Prostate gland (tissue), 2 donors: ENCODE results near the gene CXCL13. TPM values are rescaled to one million over a fixed set of nuclear protein-coding genes. Genes with fewer than 3 reads are reported as not detected.
"Not testable (repeated sequence)": the region's sequence is repeated elsewhere in the genome, so short reads cannot be mapped to it uniquely, and the experiment has no call there.

Source experiments
- DNase-seq: peaks from one replicate; pipeline ENCODE4 v3.0.0-alpha.2; 2019; ENCODE audit warnings: low spot score
- H3K27ac ChIP-seq, 2 donors: fragments of 200-600 bp; sonication (generic); 2 replicates each; pipeline ENCODE4 v1.5.1; 2017 to 2019
- H3K27me3 ChIP-seq: fragments of 200-600 bp; sonication (generic); replicated peaks from 2 replicates; pipeline ENCODE4 v1.5.1; 2019; ENCODE audit not compliant: insufficient read depth
- H3K36me3 ChIP-seq, 2 donors: fragments of 200-600 bp; sonication (generic); 1 replicate in 1 of 2; 2 replicates in 1 of 2; pipeline versions ENCODE4 v1.5.1 to v1.8.1; 2017 to 2019
- H3K4me1 ChIP-seq: fragments of 200-600 bp; sonication (generic); replicated peaks from 2 replicates; pipeline ENCODE4 v1.5.1; 2019
- H3K4me3 ChIP-seq, 2 donors: fragments of 200-600 bp; sonication (generic); 2 replicates each; pipeline ENCODE4 v1.5.1; 2017 to 2019
- H3K9me3 ChIP-seq: fragments of 200-600 bp; sonication (generic); 2 replicates; pipeline ENCODE4 v1.5.1; 2017
- CTCF ChIP-seq, 4 experiments: fragments of 200-600 bp in 2 of 4; fragments of 450-650 bp in 2 of 4; sonication (generic) in 2 of 4; IDR thresholded peaks; 1 replicate in 3 of 4; 2 replicates in 1 of 4; pipeline ENCODE4 v1.5.1; 2016 to 2019; ENCODE audit warnings: antibody characterized with exemption in 4 of 4, mild to moderate bottlenecking in 2 of 4, moderate library complexity in 2 of 4
- POLR2A ChIP-seq: fragments of 450-650 bp; IDR thresholded peaks from one replicate; pipeline ENCODE4 v1.6.1; 2016; ENCODE audit warnings: antibody characterized with exemption, mild to moderate bottlenecking
- POLR2AphosphoS5 ChIP-seq: sonication (generic); formaldehyde crosslinking; IDR thresholded peaks from one replicate; pipeline ENCODE4 v1.6.1; 2017; ENCODE audit warnings: antibody characterized with exemption
- WGBS: methylation state at CpG from one replicate; pipeline ENCODE4 v1.1.5; 2018; 5-methylcytosine and 5-hydroxymethylcytosine counted together
- intact Hi-C: fragments of 100-400 bp; cut with DNase I; formaldehyde crosslinking; loops from one replicate; pipeline ENCODE4 v1.14.2; 2022
- total RNA-seq, 2 donors: library from RNA; depleted of rRNA; stranded (reverse); fragments of >200 nt; gene quantifications; one replicate each; pipeline ENCODE4 v1.1.0, GENCODE V29; 2016

Gene CXCL13
- total RNA-seq, 2 donors from 2014 or later = 1.4 to 3.1 TPM

GRCh38 chr4:77634132-77634785, 28.6 kb downstream of the CXCL13 start:
- H3K4me3 ChIP-seq = no peak overlapping the region
- no peak for DNase-seq
- H3K9me3 ChIP-seq = no peaks in the 10 kb centered on the region
- H3K27ac ChIP-seq = no peak overlapping the region
- no peak for TF ChIP-seq CTCF (IDR thresholded peaks at IDR 0.05)
- TF ChIP-seq POLR2AphosphoS5 = no peak
- no peak for TF ChIP-seq POLR2A
- intact Hi-C loops = no loop called here
- H3K4me1 ChIP-seq = no peaks in the 10 kb centered on the region
- no peaks in the 10 kb centered on the region for H3K36me3 ChIP-seq
- 76% methylated on average over 6 of the region's 6 CpGs for WGBS
- no peaks in the 10 kb centered on the region for H3K27me3 ChIP-seq

GRCh38 chr4:77635246-77635645, 29.6 kb downstream of the CXCL13 start:
- DNase-seq = no peak

GRCh38 chr4:77635876-77636275, 30.3 kb downstream of the CXCL13 start:
- TF ChIP-seq POLR2AphosphoS5 (no peak), POLR2A (no peak), CTCF (IDR thresholded peaks at IDR 0.05) (no peak)
- H3K9me3 ChIP-seq = no peaks in the 10 kb centered on the region
- no peak overlapping the region for H3K4me3 ChIP-seq
- intact Hi-C loops = no loop called here
- H3K27me3 ChIP-seq = no peaks in the 10 kb centered on the region
- H3K4me1 ChIP-seq = no peaks in the 10 kb centered on the region
- 57% methylated on average over 4 of the region's 4 CpGs for WGBS
- no peak for DNase-seq
- no peaks in the 10 kb centered on the region for H3K36me3 ChIP-seq
- H3K27ac ChIP-seq = peak overlapping the region in 1 of 2 donors; percentile 77

More at GRCh38 chr4:77635246-77635645, 29.6 kb downstream of the CXCL13 start:
- H3K4me1 ChIP-seq = no peaks in the 10 kb centered on the region
- intact Hi-C loops = no loop called here
- no peaks in the 10 kb centered on the region for H3K9me3 ChIP-seq
- no peak for TF ChIP-seq CTCF (IDR thresholded peaks at IDR 0.05)
- no peak for TF ChIP-seq POLR2AphosphoS5
- no peak for TF ChIP-seq POLR2A
- no peaks in the 10 kb centered on the region for H3K36me3 ChIP-seq
- no peak overlapping the region for H3K4me3 ChIP-seq
- WGBS = 93% methylated on average over 7 of the region's 7 CpGs
- H3K27ac ChIP-seq = no peak overlapping the region
- no peaks in the 10 kb centered on the region for H3K27me3 ChIP-seq

- Histone ChIP-seq H3K27me3 (no peaks in the 10 kb centered on the region), H3K27ac (peak overlapping the region in 1 of 2 donors; percentile 77), H3K4me1 (no peaks in the 10 kb centered on the region), H3K36me3 (no peaks in the 10 kb centered on the region), H3K4me3 (no peak overlapping the region), H3K9me3 (no peaks in the 10 kb centered on the region)
- TF ChIP-seq POLR2A = no peak
- TF ChIP-seq CTCF (IDR thresholded peaks at IDR 0.05) = no peak
- TF ChIP-seq POLR2AphosphoS5 = peak; percentile 93
- DNase-seq = peak; percentile 85
- intact Hi-C loops = no loop called here
- WGBS = 49% methylated on average over 3 of the region's 3 CpGs
These were observed 31.3 kb downstream of the CXCL13 start for GRCh38 chr4:77636902-77637301.

GRCh38 chr4:77644069-77644468, 38.4 kb downstream of the CXCL13 start:
- 94% methylated on average over 1 of the region's 1 CpG for WGBS
- DNase-seq, H3K4me1 ChIP-seq, H3K27ac ChIP-seq, H3K27me3 ChIP-seq, H3K36me3 ChIP-seq, H3K4me3 ChIP-seq, H3K9me3 ChIP-seq, intact Hi-C loops: not testable (repeated sequence)
